HCT116 (cell line): ENCODE measurements around the gene CFL1.

Experiments used
- CEBPB ChIP-seq: IDR thresholded peaks from 2 replicates; pipeline ENCODE4 v1.6.1; 2012; ENCODE audit warnings: low read depth
- CTCF ChIP-seq, 3 experiments: fragments of 200-600 bp in 1 of 3; sonication (generic) in 1 of 3; IDR thresholded peaks in 2 of 3; conservative IDR thresholded peaks in 1 of 3; 2 replicates each; pipeline ENCODE4 v1.5.1; 2012 to 2017; ENCODE audit warnings: low read depth in 2 of 3, low read length in 2 of 3, antibody characterized with exemption in 1 of 3, borderline replicate concordance in 1 of 3, control low read depth in 1 of 3, mild to moderate bottlenecking in 1 of 3, mixed read lengths in 1 of 3, mixed run types in 1 of 3, moderate library complexity in 1 of 3; ENCODE audit not compliant: insufficient read depth in 1 of 3
- EZH2 ChIP-seq: fragments of 200-600 bp; sonication (generic); IDR thresholded peaks from 2 replicates; pipeline ENCODE4 v1.6.1; 2017; ENCODE audit warnings: antibody characterized with exemption, mixed run types
- EZH2phosphoT487 ChIP-seq: fragments of 200-600 bp; IDR thresholded peaks from 2 replicates; pipeline ENCODE4 v1.6.1; 2018; ENCODE audit warnings: antibody characterized with exemption, borderline replicate concordance
- FOSL1 ChIP-seq: IDR thresholded peaks from 2 replicates; pipeline ENCODE4 v1.6.1; 2012; ENCODE audit warnings: low read depth
- MAX ChIP-seq: IDR thresholded peaks from 2 replicates; pipeline ENCODE4 v1.6.1; 2012
- POLR2A ChIP-seq: IDR thresholded peaks from 2 replicates; pipeline ENCODE4 v1.7.0; 2011; ENCODE audit warnings: borderline replicate concordance; ENCODE audit not compliant: insufficient read depth, insufficient read length; ENCODE audit errors: extremely low read depth
- POLR2AphosphoS5 ChIP-seq: IDR thresholded peaks from 2 replicates; pipeline ENCODE4 v1.6.1; 2011; ENCODE audit warnings: mild to moderate bottlenecking, low read depth, low read length, moderate library complexity
- RAD21 ChIP-seq: IDR thresholded peaks from 2 replicates; pipeline ENCODE4 v1.6.1; 2012; ENCODE audit warnings: low read depth, mild to moderate bottlenecking
- REST ChIP-seq: IDR thresholded peaks from 2 replicates; pipeline ENCODE4 v1.6.1; 2012; ENCODE audit warnings: low read depth
- SP1 ChIP-seq: IDR thresholded peaks from 2 replicates; pipeline ENCODE4 v1.6.1; 2012; ENCODE audit warnings: low read depth
- YY1 ChIP-seq: IDR thresholded peaks from 2 replicates; pipeline ENCODE4 v1.6.1; 2011; ENCODE audit warnings: low read length, low read depth, moderate library complexity, mild to moderate bottlenecking; ENCODE audit not compliant: insufficient replicate concordance; ENCODE audit errors: extremely low read depth

GRCh38 chr11:65857853-65858680 lies at the start of gene CFL1:
- TF ChIP-seq POLR2AphosphoS5 (peak; percentile 99), REST (no peak), RAD21 (no peak), CTCF (IDR thresholded peaks at IDR 0.05 in 2 of 3, conservative IDR thresholded peaks at IDR 0.05 in 1 of 3; ENCODE audit: borderline replicate concordance in 1 of 3, insufficient read depth in 1 of 3, low read depth in 2 of 3, low read length in 2 of 3) (no peak), SP1 (no peak), EZH2 (no peak), POLR2A (peak; percentile 96), FOSL1 (no peak), MAX (no peak), CEBPB (no peak), YY1 (no peak), EZH2phosphoT487 (no peak)
